Loucy (cell line): ENCODE results near the gene ATP1B1.

ENCODE experiments used
- EZH2phosphoT487 ChIP-seq: fragments of 200-600 bp; IDR thresholded peaks from 2 replicates; pipeline ENCODE4 v1.6.1; 2018; ENCODE audit warnings: antibody characterized with exemption, mild to moderate bottlenecking, moderate library complexity, borderline replicate concordance
- TF ChIP-seq, protein P1 (sequence below): fragments of 200-600 bp; sonication (generic); conservative IDR thresholded peaks from 2 replicates; pipeline ENCODE4 v1.5.1; 2014; ENCODE audit warnings: mild to moderate bottlenecking, antibody characterized with exemption, low read length

DNA sequence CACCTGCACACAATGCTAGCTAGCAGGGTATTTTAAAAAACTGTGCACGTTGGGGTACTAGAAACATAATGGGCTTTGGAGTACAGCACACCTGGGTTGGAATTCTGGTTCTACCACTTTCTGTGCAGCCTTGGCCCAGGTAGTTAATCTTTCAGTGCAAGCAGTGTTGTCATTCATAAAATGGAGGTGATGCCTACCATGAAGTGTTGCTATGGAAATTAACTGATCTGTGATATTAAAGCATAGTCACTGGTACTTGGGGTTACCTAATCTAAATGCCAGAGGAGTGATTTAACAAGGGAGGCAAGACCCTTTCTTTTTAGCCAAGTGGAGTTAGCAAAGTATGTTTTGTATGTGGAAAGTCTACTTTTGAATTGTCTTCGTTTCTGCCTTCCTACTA is 18.0 kb downstream of the ATP1B1 start:
- TF ChIP-seq, protein P1, sequence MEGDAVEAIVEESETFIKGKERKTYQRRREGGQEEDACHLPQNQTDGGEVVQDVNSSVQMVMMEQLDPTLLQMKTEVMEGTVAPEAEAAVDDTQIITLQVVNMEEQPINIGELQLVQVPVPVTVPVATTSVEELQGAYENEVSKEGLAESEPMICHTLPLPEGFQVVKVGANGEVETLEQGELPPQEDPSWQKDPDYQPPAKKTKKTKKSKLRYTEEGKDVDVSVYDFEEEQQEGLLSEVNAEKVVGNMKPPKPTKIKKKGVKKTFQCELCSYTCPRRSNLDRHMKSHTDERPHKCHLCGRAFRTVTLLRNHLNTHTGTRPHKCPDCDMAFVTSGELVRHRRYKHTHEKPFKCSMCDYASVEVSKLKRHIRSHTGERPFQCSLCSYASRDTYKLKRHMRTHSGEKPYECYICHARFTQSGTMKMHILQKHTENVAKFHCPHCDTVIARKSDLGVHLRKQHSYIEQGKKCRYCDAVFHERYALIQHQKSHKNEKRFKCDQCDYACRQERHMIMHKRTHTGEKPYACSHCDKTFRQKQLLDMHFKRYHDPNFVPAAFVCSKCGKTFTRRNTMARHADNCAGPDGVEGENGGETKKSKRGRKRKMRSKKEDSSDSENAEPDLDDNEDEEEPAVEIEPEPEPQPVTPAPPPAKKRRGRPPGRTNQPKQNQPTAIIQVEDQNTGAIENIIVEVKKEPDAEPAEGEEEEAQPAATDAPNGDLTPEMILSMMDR, result no peak
- no peak for TF ChIP-seq EZH2phosphoT487
